Mucosa of descending colon (tissue), 3 donors: ENCODE measurements around the gene SYNM. TPM values are rescaled to one million over a fixed set of nuclear protein-coding genes. Genes with fewer than 3 reads are reported as not detected.

Experiments used
- ATAC-seq: fragments of 200-7000 bp; cut with Tn5 transposase; one replicate; pipeline ENCODE4 v1.9.1; 2020; ENCODE audit warnings: mild to moderate bottlenecking, moderate library complexity
- DNase-seq, 3 donors: peaks; one replicate each; pipeline ENCODE4 v3.0.0-alpha.2; 2020
- H3K36me3 ChIP-seq: fragments of 200-600 bp; one replicate; pipeline ENCODE4 v1.8.0; 2021; ENCODE audit warnings: low read depth, mild to moderate bottlenecking
- H3K4me1 ChIP-seq: fragments of 200-600 bp; one replicate; pipeline ENCODE4 v1.8.0; 2021; ENCODE audit warnings: low read depth, mild to moderate bottlenecking
- H3K4me3 ChIP-seq: fragments of 200-600 bp; one replicate; pipeline ENCODE4 v1.8.0; 2021; ENCODE audit warnings: mild to moderate bottlenecking
- H3K9me3 ChIP-seq: fragments of 200-600 bp; one replicate; pipeline ENCODE4 v1.8.0; 2021; ENCODE audit warnings: mild to moderate bottlenecking
- intact Hi-C, 2 donors: fragments of 100-400 bp; cut with DNase I in 1 of 2; cut with micrococcal nuclease in 1 of 2; formaldehyde crosslinking; loops; one replicate each; pipeline versions ENCODE4 v1.11.0 to v1.11.1; 2022; cut with DNase I, micrococcal nuclease
- long read RNA-seq, 2 donors: library from polyadenylated mRNA; unstranded; transcript quantifications; one replicate each; pipeline ENCODE4 v2.0.0, GENCODE V29; 2019 to 2021
- total RNA-seq, 3 donors: library from RNA; stranded (reverse); fragmentation: NEBNext Ultra II Directional in 2 of 3; extraction: Animal tissue kit (Norgen Biotek cat#: 25700) in 2 of 3; gene quantifications; one replicate each; pipeline versions ENCODE4 v1.2.1 to v1.2.4, GENCODE V29; 2021 to 2023
- TF ChIP-seq, protein P1 (sequence below): fragments of 200-600 bp; IDR thresholded peaks from one replicate; pipeline ENCODE4 v1.8.0; 2022; ENCODE audit warnings: antibody characterized with exemption, mild to moderate bottlenecking
- donor health status: DM: no; HTN: no; CAD: no; lungs with moderate emphysema.
- donor health status: DM: no; HTN: no; CAD: no.
- donor health status: DM: no; HTN: yes; CAD: no.

The SYNM gene, protein sequence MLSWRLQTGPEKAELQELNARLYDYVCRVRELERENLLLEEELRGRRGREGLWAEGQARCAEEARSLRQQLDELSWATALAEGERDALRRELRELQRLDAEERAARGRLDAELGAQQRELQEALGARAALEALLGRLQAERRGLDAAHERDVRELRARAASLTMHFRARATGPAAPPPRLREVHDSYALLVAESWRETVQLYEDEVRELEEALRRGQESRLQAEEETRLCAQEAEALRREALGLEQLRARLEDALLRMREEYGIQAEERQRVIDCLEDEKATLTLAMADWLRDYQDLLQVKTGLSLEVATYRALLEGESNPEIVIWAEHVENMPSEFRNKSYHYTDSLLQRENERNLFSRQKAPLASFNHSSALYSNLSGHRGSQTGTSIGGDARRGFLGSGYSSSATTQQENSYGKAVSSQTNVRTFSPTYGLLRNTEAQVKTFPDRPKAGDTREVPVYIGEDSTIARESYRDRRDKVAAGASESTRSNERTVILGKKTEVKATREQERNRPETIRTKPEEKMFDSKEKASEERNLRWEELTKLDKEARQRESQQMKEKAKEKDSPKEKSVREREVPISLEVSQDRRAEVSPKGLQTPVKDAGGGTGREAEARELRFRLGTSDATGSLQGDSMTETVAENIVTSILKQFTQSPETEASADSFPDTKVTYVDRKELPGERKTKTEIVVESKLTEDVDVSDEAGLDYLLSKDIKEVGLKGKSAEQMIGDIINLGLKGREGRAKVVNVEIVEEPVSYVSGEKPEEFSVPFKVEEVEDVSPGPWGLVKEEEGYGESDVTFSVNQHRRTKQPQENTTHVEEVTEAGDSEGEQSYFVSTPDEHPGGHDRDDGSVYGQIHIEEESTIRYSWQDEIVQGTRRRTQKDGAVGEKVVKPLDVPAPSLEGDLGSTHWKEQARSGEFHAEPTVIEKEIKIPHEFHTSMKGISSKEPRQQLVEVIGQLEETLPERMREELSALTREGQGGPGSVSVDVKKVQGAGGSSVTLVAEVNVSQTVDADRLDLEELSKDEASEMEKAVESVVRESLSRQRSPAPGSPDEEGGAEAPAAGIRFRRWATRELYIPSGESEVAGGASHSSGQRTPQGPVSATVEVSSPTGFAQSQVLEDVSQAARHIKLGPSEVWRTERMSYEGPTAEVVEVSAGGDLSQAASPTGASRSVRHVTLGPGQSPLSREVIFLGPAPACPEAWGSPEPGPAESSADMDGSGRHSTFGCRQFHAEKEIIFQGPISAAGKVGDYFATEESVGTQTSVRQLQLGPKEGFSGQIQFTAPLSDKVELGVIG (N-terminal part only)
- 100 to 1,000 TPM in 1 of 3 donors, 10 to 100 TPM in 2; 10.9 to 777 (median 37.0) TPM for total RNA-seq
- long read RNA-seq, donor 1, full-length matches to known transcripts: 183 of 442 reads
- long read RNA-seq, donor 1, partial matches to known transcripts: 51 of 442 reads
- long read RNA-seq, donor 1, other reads (novel, unspliced or antisense): 208 of 442 reads
- long read RNA-seq, donor 2, partial matches to known transcripts: 0 of 2 reads
- long read RNA-seq, donor 2, other reads (novel, unspliced or antisense): 2 of 2 reads

DNA sequence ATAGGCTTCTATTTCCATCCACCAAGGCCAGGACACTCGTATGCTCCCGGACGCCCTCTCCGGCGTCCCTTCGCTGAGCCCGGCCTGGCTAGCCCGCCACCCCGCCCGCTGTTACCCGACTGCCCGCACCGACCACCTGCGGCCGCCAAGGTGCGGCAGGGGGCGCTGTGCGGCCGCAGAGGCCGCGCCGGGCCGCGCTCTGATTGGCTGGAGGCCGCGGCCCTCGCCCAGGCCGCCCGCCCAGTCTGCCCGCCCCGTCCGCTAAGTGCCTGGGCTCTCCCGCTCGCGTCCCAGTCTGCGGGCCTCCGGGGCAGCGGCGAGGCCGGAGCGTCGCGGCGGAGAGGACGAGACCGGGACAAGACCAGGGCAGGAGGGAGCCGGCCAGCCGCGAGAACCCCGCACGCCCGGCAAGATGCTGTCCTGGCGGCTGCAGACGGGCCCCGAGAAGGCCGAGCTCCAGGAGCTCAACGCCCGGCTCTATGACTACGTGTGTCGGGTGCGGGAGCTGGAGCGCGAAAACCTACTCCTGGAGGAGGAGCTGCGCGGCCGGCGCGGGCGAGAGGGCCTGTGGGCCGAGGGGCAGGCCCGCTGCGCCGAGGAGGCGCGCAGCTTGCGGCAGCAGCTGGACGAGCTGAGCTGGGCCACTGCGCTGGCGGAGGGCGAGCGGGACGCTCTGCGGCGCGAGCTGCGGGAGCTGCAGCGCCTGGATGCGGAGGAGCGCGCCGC, at the start of gene SYNM:
Gene SYNM, plus strand, starts transcription at position 293 of the 726 bp plus-strand sequence. Its CDS starts 120 bp downstream, at position 413.
- intact Hi-C loops: loop anchor here in 1 of 2 donors (5.0 to 10.0 kb wide), 2 partner anchors 70 to 107 kb away; no protein-coding TSS in a partner anchor
- ATAC-seq (peak; percentile 96), DNase-seq (peak; percentile 70 to 84 (median 71))
- H3K36me3 ChIP-seq: no peaks in the 10 kb centered on the region
- peaks cover 11% of the 10 kb centered on the region for H3K4me1 ChIP-seq
- no peak within 1 kb of the TSS for H3K4me3 ChIP-seq
- H3K9me3 ChIP-seq: no peaks in the 10 kb centered on the region
- TF ChIP-seq, protein P1, sequence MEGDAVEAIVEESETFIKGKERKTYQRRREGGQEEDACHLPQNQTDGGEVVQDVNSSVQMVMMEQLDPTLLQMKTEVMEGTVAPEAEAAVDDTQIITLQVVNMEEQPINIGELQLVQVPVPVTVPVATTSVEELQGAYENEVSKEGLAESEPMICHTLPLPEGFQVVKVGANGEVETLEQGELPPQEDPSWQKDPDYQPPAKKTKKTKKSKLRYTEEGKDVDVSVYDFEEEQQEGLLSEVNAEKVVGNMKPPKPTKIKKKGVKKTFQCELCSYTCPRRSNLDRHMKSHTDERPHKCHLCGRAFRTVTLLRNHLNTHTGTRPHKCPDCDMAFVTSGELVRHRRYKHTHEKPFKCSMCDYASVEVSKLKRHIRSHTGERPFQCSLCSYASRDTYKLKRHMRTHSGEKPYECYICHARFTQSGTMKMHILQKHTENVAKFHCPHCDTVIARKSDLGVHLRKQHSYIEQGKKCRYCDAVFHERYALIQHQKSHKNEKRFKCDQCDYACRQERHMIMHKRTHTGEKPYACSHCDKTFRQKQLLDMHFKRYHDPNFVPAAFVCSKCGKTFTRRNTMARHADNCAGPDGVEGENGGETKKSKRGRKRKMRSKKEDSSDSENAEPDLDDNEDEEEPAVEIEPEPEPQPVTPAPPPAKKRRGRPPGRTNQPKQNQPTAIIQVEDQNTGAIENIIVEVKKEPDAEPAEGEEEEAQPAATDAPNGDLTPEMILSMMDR: peak; percentile 62

DNA sequence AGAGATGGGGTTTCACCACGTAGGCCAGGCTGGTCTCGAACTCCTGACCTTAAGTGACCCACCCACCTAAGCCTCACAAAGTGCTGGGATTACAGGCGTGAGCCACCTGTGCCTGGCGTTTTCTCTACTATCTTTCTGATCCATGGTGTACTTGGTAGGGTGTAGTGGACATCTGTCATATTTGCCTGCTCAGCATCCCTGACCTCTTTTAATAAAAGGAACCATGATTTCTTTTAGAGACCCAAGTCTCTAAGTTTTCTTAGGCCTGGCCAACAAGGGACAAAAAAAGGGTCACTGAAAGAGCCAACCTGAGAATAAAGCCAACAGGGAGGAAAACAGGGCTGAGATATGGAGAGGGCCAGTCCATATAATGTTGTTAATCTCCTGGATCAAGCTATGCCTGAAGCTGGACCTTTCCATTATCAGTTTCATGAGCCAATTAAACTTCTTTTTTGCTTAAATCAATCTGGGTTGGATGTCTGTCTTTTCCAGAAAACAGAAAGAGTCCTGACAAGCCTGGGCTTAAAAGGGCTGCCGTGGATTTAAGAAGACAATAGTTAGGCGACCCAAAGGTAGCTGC, 49.2 kb upstream of the SYNM start:
- ATAC-seq: no peak

DNA sequence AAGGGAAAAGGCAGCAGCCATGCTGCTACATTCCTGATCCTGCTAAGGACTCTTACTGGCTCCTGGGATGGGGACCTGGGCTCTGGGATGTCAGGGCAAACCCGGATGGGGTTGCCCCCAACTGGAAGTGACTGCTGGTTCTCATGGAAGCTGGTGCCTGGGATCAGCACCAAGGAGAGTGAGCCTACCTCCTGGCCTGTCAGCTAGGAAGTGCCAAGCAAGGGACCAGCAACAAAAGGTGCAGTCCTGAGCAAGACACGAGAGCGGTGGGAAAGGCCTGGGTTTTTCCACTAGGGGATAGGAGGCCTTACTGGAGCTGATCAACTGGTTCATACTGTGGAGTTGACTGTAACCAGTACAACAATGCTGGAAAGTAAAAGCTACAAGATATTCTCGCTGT, 47.9 kb upstream of the SYNM start:
- Histone ChIP-seq H3K9me3 (no peaks in the 10 kb centered on the region), H3K36me3 (no peaks in the 10 kb centered on the region), H3K4me3 (no peak overlapping the region), H3K4me1 (peaks cover 7% of the 10 kb centered on the region)
- TF ChIP-seq, protein P1: no peak
- DNase-seq: no peak
- ATAC-seq: no peak
- intact Hi-C loops: loop anchor here in 1 of 2 donors (10.0 kb wide), 1 partner anchor 92 kb away; no protein-coding TSS in a partner anchor

More for the DNA sequence above, 49.2 kb upstream of the SYNM start:
- no peaks in the 10 kb centered on the region for H3K9me3 ChIP-seq
- no peak overlapping the region for H3K4me3 ChIP-seq
- H3K4me1 ChIP-seq: peaks cover 7% of the 10 kb centered on the region
- DNase-seq: no peak
- no peaks in the 10 kb centered on the region for H3K36me3 ChIP-seq
- intact Hi-C loops: loop anchor here in 1 of 2 donors (10.0 kb wide), 1 partner anchor 91 kb away; no protein-coding TSS in a partner anchor
- TF ChIP-seq, protein P1: no peak

DNA sequence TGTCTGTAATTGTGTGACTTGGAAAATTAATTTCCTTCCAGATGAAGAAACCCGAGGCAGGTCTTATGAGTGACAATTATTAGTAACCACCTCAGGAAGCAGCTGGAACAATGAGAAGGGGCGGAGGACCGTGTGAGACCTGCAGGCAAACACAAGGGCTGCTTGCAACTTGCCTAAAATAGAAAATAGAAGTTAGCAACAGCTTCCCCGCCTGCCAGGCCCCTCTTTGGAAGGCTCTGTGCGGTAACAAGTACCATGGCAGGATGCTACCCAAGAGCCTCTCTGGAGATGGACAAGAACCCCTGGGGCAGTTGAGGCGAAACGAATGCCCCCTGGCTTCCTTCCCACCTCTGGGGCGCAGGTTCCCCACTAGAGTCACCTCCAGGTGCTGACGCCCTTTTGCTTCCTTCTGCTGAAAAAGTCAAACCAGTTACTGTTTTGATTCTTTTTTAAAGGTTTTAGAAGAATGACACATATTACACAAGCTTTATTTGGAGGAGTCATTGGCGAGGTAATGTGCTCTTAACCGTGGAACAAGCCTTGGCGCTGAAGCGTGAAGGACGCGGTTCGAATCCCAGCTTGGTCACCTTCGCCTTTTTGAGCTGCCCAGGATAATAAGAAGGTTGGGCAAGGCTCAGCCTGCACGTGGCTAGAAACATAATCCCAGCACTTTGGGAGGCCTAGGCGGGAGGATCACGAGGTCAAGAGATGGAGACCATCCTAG, 47.0 kb upstream of the SYNM start:
- TF ChIP-seq, protein P1: no peak
- H3K36me3 ChIP-seq: no peaks in the 10 kb centered on the region
- no peak overlapping the region for H3K4me3 ChIP-seq
- ATAC-seq: no peak
- peaks cover 7% of the 10 kb centered on the region for H3K4me1 ChIP-seq
- DNase-seq: no peak
- no peaks in the 10 kb centered on the region for H3K9me3 ChIP-seq
- intact Hi-C loops: loop anchor here in 1 of 2 donors (10.0 kb wide), 1 partner anchor 93 kb away; no protein-coding TSS in a partner anchor
